Stimulated activated CD8-positive, alpha-beta memory T cell treated with anti-CD3 and anti-CD28 coated beads, Interleukin-12 subunit alpha, Interleukin-12 subunit beta, amount 100 ng/mL, for 1 hour (primary cell): ENCODE measurements around the gene CCDC85C.

Source experiments
- DNase-seq: peaks from one replicate; pipeline ENCODE4 v3.0.0-alpha.2; 2020; ENCODE audit warnings: low read depth

Gene CCDC85C

GRCh38 chr14:99630202-99630601 is 26.2 kb upstream of the CCDC85C start:
- no peak for DNase-seq

- peak; percentile 36 for DNase-seq
Observed at GRCh38 chr14:99628887-99629618, 25.0 kb upstream of the CCDC85C start.

- no peak for DNase-seq
Observed at GRCh38 chr14:99627510-99628381, 23.7 kb upstream of the CCDC85C start.

- no peak for DNase-seq
Observed at GRCh38 chr14:99627100-99627499, 23.1 kb upstream of the CCDC85C start.

- DNase-seq = no peak
Observed at GRCh38 chr14:99626041-99626648, 22.1 kb upstream of the CCDC85C start.

- DNase-seq = no peak
Observed at GRCh38 chr14:99625476-99625875, 21.5 kb upstream of the CCDC85C start.

GRCh38 chr14:99624971-99625370 is 21.0 kb upstream of the CCDC85C start:
- no peak for DNase-seq

GRCh38 chr14:99624024-99624423 is 20.0 kb upstream of the CCDC85C start:
- no peak for DNase-seq

GRCh38 chr14:99621948-99622347 is 17.9 kb upstream of the CCDC85C start:
- no peak for DNase-seq

- no peak for DNase-seq
Observed at GRCh38 chr14:99619835-99620834, 16.1 kb upstream of the CCDC85C start.

- DNase-seq = no peak
Observed at GRCh38 chr14:99616832-99617800, 13.1 kb upstream of the CCDC85C start.

GRCh38 chr14:99615497-99616157 is 11.6 kb upstream of the CCDC85C start:
- no peak for DNase-seq

- no peak for DNase-seq
Observed at GRCh38 chr14:99612738-99613330, 8.8 kb upstream of the CCDC85C start.

- DNase-seq = no peak
Observed at GRCh38 chr14:99612071-99612737, 8.2 kb upstream of the CCDC85C start.

- DNase-seq = no peak
Observed at GRCh38 chr14:99611646-99612045, 7.6 kb upstream of the CCDC85C start.

- DNase-seq = no peak
Observed at GRCh38 chr14:99609245-99610170, 5.5 kb upstream of the CCDC85C start.

- DNase-seq = no peak
Observed at GRCh38 chr14:99608591-99608990, 4.6 kb upstream of the CCDC85C start.

GRCh38 chr14:99606359-99606758 is 2.4 kb upstream of the CCDC85C start:
- DNase-seq = no peak
